SU-DHL-6 (cell line): ENCODE measurements around the gene PDHX.

Source experiments
- H2AFZ ChIP-seq: fragments of 200-600 bp; sonication (generic); 2 replicates; pipeline ENCODE4 v1.6.1; 2014; ENCODE audit warnings: low read depth, mild to moderate bottlenecking, moderate library complexity, mixed read lengths, antibody characterized with exemption, low read length; ENCODE audit not compliant: severe bottlenecking
- H3F3A ChIP-seq: fragments of 200-600 bp; shearing (Covaris generic); 2 replicates; pipeline ENCODE4 v1.6.0; 2016; ENCODE audit warnings: antibody characterized with exemption, mild to moderate bottlenecking; ENCODE audit not compliant: insufficient read depth
- H3K27ac ChIP-seq: fragments of 200-600 bp; sonication (generic); 2 replicates; pipeline ENCODE4 v1.5.1; 2016; ENCODE audit warnings: low read depth, mild to moderate bottlenecking, low read length, moderate library complexity, mixed read lengths
- H3K27me3 ChIP-seq: fragments of 200-600 bp; sonication (generic), shearing (Covaris generic); 2 replicates; pipeline ENCODE4 v1.6.0; 2014; ENCODE audit warnings: mild to moderate bottlenecking, low read length
- H3K36me3 ChIP-seq: fragments of 200-600 bp; sonication (generic); 2 replicates; pipeline ENCODE4 v1.6.1; 2014; ENCODE audit warnings: mild to moderate bottlenecking, low read length, mixed read lengths
- H3K4me2 ChIP-seq: fragments of 300-600, 200-600 bp; shearing (Covaris generic), sonication (generic); 2 replicates; pipeline ENCODE4 v1.6.0; 2014; ENCODE audit warnings: low read length, low read depth, mild to moderate bottlenecking; ENCODE audit not compliant: poor library complexity, severe bottlenecking
- H3K4me3 ChIP-seq: fragments of 200-600 bp; sonication (generic); 2 replicates; pipeline ENCODE4 v1.5.1; 2014; ENCODE audit warnings: antibody characterized with exemption, low read length, mild to moderate bottlenecking, mixed read lengths; ENCODE audit not compliant: insufficient read depth, poor library complexity, severe bottlenecking
- H3K79me2 ChIP-seq: fragments of 200-600 bp; sonication (generic); 2 replicates; pipeline ENCODE4 v1.6.1; 2014; ENCODE audit warnings: mild to moderate bottlenecking, low read length, moderate library complexity; ENCODE audit not compliant: insufficient read depth
- H3K9ac ChIP-seq: fragments of 200-600 bp; sonication (generic); 2 replicates; pipeline ENCODE4 v1.7.0; 2014; ENCODE audit warnings: mild to moderate bottlenecking, low read length
- H3K9me2 ChIP-seq: fragments of 200-600 bp; sonication (generic); replicated peaks from 2 replicates; pipeline ENCODE4 v1.6.1; 2014; ENCODE audit warnings: low read length; ENCODE audit not compliant: insufficient read depth
- H3K9me3 ChIP-seq: fragments of 200-600 bp; sonication (generic); 2 replicates; pipeline ENCODE4 v1.6.1; 2014; ENCODE audit warnings: low read length, mixed read lengths; ENCODE audit not compliant: insufficient read depth
- H4K20me1 ChIP-seq: fragments of 200-600 bp; sonication (generic); 2 replicates; pipeline ENCODE4 v1.6.1; 2014; ENCODE audit warnings: low read depth, mild to moderate bottlenecking, antibody characterized with exemption, low read length, moderate library complexity, mixed read lengths
- CTCF ChIP-seq: fragments of 200-600 bp; sonication (generic); IDR thresholded peaks from one replicate; pipeline ENCODE4 v1.5.1; 2017; ENCODE audit warnings: antibody characterized with exemption, mild to moderate bottlenecking, low read length, moderate library complexity; ENCODE audit not compliant: insufficient read depth, poor library complexity, severe bottlenecking
- EZH2phosphoT487 ChIP-seq: fragments of 200-600 bp; sonication (generic), shearing (Covaris generic); conservative IDR thresholded peaks from 2 replicates; pipeline ENCODE4 v1.6.1; 2018; ENCODE audit warnings: mild to moderate bottlenecking, antibody characterized with exemption, low read length, moderate library complexity, mixed read lengths

The PDHX gene

DNA sequence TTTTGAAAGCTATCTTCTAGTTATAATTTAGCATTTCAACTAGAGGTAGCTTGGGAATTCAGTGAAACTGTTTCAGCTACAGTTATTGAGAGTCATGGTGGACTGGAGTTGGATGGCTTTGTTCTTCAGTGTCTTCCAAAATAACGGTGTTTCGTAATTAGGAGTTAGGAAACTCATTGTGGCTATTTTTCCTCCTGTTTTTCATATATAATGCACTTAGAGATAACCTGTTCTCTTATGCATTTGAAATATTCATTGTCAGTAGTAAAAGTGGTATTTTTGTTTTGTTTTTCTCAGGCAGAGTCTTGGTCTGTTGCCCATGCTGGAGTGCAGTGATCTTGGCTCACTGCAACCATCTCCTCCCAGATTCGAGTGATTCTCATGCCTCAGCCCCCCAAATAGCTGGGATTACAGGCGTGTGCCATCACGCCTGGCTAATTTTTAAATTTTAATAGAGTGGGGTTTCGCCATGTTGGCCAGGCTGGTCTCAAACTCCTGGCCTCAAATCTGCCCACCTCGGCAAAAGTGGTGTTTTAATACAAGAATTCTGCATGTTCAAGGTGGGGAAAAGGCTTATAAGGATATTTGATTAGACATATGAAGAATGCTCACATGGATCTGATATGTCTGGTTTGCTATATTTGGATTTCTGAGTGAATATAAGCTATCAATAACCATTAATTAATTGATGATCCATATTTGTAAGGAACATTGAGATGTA lies 12.7 kb downstream of the PDHX start:
- TF ChIP-seq CTCF = no peak
- no peak for TF ChIP-seq EZH2phosphoT487
- no peak overlapping the region for H3K4me3 ChIP-seq
- no peaks in the 10 kb centered on the region; the same call in 1 of the 2 replicates for H3K79me2 ChIP-seq
- H3K9me3 ChIP-seq = no peaks in the 10 kb centered on the region
- H3F3A ChIP-seq = no peaks in the 10 kb centered on the region
- H2AFZ ChIP-seq = no peak overlapping the region
- no peaks in the 10 kb centered on the region for H4K20me1 ChIP-seq
- H3K36me3 ChIP-seq = no peaks in the 10 kb centered on the region; the same call in 1 of the 2 replicates
- H3K9ac ChIP-seq = no peak overlapping the region
- no peak overlapping the region for H3K27ac ChIP-seq
- H3K4me2 ChIP-seq = no peak overlapping the region
- H3K27me3 ChIP-seq = no peaks in the 10 kb centered on the region
- no peaks in the 10 kb centered on the region for H3K9me2 ChIP-seq

GRCh38 chr11:34929794-34930763 lies 13.7 kb downstream of the PDHX start:
- H3K9me2 ChIP-seq = no peaks in the 10 kb centered on the region
- no peaks in the 10 kb centered on the region for H3K27me3 ChIP-seq
- no peak overlapping the region for H3K4me2 ChIP-seq
- no peak overlapping the region for H3K27ac ChIP-seq
- no peaks in the 10 kb centered on the region for H3K9me3 ChIP-seq
- H3K4me3 ChIP-seq = no peak overlapping the region
- no peaks in the 10 kb centered on the region; the same call in 1 of the 2 replicates for H3K36me3 ChIP-seq
- TF ChIP-seq EZH2phosphoT487 = no peak
- TF ChIP-seq CTCF = no peak
- no peaks in the 10 kb centered on the region; the same call in 1 of the 2 replicates for H3K79me2 ChIP-seq
- H2AFZ ChIP-seq = no peak overlapping the region
- no peaks in the 10 kb centered on the region for H4K20me1 ChIP-seq
- no peak overlapping the region for H3K9ac ChIP-seq
- no peaks in the 10 kb centered on the region for H3F3A ChIP-seq

DNA sequence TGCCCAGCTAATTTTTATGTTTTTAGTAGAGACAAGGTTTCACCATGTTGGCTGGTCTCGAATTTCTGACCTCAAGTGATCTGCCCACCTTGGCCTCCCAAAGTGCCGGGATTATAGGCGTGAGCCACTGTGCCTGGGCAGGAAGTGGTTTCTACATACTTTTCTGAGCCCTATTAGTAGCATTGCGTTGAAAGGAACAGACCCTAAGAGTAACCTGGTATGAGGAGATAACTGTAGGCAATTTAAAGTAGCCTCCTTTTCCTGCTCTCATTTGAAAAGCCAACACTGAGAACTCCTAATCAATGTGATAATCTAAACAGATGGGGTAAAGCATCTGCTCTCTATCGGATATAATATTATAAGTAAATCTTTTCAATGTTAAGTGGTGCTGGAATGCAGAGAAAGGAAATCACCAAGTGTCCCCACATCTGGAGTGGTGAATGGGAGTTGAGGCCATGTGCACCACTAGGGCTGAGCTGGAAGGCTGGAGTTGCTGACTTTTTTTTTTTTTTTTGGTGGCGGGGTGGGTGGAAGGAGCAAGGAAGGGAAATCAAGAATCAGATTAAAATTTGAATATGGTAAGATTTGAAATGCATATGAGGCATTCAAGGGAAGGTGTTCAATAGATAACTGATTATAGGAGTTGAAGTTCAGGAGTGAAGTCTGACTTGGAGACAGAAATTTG lies 20.7 kb downstream of the PDHX start:
- no peak overlapping the region for H3K9ac ChIP-seq
- no peaks in the 10 kb centered on the region for H3K27me3 ChIP-seq
- H3F3A ChIP-seq = no peaks in the 10 kb centered on the region
- TF ChIP-seq EZH2phosphoT487 (no peak), CTCF (no peak)
- H3K4me2 ChIP-seq = no peak overlapping the region
- H3K9me2 ChIP-seq = no peaks in the 10 kb centered on the region
- H3K4me3 ChIP-seq = no peak overlapping the region
- no peaks in the 10 kb centered on the region for H3K9me3 ChIP-seq
- no peaks in the 10 kb centered on the region; the same call in 1 of the 2 replicates for H3K36me3 ChIP-seq
- H2AFZ ChIP-seq = no peak overlapping the region
- no peak overlapping the region for H3K27ac ChIP-seq
- H4K20me1 ChIP-seq = no peaks in the 10 kb centered on the region
- H3K79me2 ChIP-seq = no peaks in the 10 kb centered on the region
